Measurements from ENCODE around the gene IDH2.
"Not testable (repeated sequence)": the region's sequence is repeated elsewhere in the genome, so short reads cannot be mapped to it uniquely, and the experiment has no call there.

GRCh38 chr15:90108038-90108437 is 5.8 kb upstream of the IDH2 start:
- not testable (repeated sequence) for TF ChIP-seq CTCF (IDR thresholded peaks at IDR 0.05; ENCODE audit: poor library complexity, severe bottlenecking); REST (IDR thresholded peaks at IDR 0.05; ENCODE audit: borderline replicate concordance); POLR2AphosphoS5 (IDR thresholded peaks at IDR 0.05); EP300 (conservative IDR thresholded peaks at IDR 0.05; ENCODE audit: poor library complexity, severe bottlenecking); SMC3 (conservative IDR thresholded peaks at IDR 0.05; ENCODE audit: poor library complexity); RAD21 (conservative IDR thresholded peaks at IDR 0.05)

Measured in neural cell (in vitro differentiated cells).